Measurements from ENCODE around the gene CCDC148.
"Not testable (repeated sequence)": the region's sequence is repeated elsewhere in the genome, so short reads cannot be mapped to it uniquely, and the experiment has no call there.

The CCDC148 gene

DNA sequence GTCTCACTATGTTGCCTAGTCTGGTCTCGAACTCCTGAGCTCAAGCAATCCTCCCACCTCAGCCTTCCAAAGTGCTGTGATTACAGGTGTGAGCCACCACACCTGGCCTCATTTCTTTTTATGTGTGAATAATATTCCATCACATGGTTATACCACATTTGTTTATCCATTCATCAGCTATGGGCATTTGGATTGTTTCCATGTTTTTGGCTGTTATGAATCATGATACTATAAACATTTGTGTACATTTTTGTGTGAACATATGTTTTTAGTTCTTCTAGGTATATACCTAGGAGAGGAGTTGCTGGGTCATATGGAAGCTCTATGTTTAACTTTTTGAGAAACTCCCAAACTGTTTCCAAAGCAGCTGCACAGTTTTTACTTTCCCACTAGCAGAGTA, 24.6 kb upstream of the CCDC148 start:
- no peak for DNase-seq

GRCh38 chr2:158478816-158479215, 22.3 kb upstream of the CCDC148 start:
- DNase-seq = no peak

GRCh38 chr2:158478237-158478636, 21.7 kb upstream of the CCDC148 start:
- DNase-seq = no peak

DNA sequence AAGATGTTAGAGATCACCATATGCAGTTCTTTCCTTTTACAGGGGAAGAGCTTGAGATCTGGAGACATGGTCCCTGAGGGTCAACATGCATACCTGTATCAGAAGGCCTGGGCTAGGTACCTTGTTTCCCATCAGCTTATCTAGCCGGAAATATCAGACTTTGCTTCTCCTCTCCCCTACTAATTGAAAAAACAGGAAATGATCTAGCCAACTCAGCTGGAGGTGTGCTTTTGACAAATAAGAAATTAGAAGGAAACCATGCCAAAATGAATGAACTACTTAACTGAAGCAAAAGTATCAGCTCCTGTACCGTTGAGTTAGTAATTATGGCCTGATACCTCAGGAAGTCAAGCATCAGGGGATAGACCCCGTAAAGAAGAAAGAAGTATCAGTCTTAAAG, 20.6 kb upstream of the CCDC148 start:
- DNase-seq = no peak

DNA sequence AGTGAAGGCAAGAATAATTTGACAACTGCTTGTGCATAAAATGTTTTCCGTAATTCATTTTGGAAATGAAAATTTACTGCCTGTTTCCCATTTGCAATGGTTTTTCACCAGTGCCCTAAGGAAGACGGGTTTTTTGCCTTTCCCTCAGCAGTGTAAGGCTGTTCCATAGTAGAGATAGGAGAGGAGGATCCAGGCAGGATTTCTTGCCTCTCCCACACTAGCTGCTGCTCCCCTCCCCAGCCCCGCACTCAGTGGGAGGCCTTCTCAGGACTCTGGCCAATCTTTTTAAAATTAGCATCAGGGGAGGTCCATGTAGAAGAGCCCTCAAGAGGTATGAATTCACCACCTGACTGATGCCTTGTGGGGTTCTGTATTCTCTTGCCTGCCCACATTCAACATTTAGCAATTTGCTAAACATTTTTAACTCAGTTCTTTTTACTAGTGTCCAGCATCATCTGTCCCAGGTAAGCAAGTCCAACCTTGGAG, 18.0 kb upstream of the CCDC148 start:
- DNase-seq = not testable (repeated sequence)

GRCh38 chr2:158473719-158474392, 17.3 kb upstream of the CCDC148 start:
- no peak for DNase-seq

DNA sequence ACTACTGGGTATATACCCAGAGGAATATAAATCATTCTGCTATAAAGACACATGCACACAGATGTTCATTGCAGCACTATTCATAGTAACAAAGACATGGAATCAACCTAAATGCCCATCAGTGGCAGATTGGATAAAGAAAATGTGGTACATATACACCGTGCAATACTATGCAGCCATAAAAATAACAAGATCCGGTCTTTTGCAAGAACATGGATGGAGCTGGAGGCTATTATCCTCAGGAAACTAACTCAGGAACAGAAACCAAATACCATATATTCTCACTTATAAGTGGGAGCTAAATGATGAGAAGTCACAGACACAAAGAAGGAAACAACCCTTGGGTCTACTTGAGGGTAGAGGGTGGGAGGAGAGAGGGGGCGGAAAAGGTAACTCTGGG, 16.7 kb upstream of the CCDC148 start:
- not testable (repeated sequence) for DNase-seq

DNA sequence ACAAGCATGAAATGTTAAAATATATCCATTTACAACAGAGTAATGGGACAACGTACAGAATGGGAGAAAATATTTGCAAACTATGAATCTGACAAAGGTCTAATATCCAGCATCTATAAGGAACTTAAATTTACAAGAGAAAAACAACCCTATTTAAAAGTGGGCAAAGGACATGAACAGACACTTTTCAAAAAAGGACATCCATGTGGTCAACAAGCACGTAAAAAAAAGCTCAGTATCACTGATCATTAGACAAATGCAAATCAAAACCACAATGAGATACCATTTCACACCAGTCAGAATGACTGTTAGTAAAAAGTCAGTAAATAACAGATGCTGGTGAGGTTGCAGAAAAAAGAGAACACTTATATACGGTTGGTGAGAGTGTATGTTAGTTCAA, 16.3 kb upstream of the CCDC148 start:
- DNase-seq = not testable (repeated sequence)

- DNase-seq = no peak
These were observed 10.7 kb upstream of the CCDC148 start for GRCh38 chr2:158467248-158467647.

DNA sequence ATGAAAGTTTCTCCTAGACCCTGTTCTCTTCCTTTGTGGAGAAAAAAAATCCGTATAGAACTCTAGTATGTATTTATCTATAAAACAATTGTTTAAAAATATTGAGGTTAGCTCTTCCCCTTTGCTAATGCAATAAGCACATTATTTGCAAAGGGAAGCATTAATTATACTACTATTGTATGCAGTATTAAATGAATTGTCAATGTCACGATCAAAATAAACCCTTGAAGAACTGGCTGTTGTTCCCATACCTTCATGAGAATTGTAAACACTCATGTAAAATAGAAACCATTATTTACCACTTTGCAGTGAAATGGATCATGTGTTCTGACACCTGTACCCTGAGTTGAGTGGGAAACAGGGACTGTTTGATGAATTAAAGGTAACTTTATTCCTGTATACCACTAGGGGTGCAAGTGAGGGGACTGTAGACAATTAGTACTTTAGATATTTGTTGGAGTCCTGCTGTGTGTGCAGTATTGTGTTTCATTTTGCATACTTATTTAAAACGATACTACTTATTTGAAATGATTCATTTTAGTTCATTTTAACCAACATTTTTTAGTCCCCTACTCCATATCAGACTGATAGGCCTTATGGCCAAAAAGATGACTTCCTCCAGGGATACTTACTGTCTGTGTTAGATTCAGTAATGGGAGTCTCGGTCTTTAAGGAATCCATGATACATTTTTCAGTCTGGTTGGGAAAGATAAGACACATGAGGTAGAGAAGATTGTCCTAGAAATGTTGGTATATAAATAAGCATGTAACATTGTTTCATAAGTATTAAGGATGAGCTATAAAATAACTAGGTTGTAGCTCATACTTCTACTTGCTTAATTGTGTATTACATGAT, 8.1 kb upstream of the CCDC148 start:
- no peak for DNase-seq

DNA sequence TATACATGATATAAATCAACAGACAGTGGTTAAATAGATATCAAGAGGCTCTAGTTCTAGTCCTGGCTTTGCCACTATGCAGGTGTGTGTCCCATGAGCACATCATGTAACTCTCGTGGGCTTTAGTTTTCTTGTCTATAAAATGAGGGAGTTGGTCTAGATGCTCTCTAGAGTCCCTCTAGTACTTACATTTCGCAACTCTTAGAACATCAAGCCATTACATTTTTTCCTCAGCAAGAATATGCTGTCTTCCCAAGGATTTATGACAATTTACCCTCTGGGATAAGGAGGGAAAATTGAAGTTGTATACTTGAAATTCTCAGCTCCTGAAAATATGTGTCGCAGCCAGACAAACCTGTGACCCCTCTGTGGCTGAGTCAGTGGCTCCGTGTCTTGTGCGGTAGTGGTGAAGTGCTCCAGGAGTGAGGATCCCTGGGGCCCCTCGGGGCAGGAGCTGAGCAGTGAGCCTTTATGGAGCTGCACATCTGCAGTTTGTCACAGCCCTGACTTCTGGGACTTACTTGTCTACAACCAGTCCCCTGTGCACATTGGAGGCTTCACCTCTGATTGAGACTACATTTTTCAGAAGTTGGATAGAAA, 7.0 kb upstream of the CCDC148 start:
- DNase-seq = no peak

GRCh38 chr2:158460632-158461297, 4.2 kb upstream of the CCDC148 start:
- DNase-seq = no peak

GRCh38 chr2:158459161-158460003, 2.8 kb upstream of the CCDC148 start:
- no peak for DNase-seq

- no peak for DNase-seq
These were observed 2.0 kb upstream of the CCDC148 start for GRCh38 chr2:158458617-158458920.

DNA sequence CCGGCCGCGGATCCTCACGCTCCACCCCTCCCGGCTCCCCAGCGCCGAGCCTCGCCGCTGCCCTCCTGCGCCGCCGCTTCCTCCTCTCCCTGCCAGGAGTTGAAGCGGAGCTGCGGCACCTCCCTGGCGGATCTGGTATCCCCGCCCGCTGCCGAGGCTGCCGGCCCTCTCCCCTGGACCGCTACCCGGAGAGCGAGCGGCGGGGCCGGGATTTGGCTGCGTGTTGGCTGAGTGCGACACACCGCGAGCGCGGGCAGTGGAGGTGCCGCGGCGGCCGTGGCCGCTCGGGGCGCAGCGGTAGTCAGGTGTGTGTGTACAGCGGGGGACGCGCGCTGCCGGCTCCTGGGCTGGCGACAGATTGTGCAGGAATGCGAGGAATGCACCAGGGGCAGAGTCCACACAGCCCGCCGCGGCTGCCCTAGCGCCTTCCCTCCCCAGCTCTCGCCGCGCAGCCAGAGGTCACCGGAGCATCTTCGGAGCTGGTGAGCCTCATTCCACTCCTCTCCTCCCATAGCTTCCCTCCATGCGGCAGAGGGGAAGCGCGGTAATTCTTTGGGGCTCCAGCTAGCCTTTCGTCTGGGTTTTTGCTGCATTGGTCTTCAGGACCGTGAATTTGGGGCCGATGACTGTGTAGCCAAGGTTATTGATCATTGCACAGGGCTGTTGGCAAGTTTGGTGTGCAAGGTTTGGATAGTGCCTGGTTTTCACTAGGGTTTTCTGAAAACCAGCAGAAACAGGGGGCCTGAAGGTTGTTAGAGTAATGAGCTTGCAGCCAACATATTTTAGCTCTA, 1.5 kb upstream of the CCDC148 start:
- no peak for DNase-seq

GRCh38 chr2:158457092-158457825, 706 bp upstream of the CCDC148 start:
- DNase-seq = no peak

- DNase-seq = no peak
These were observed 12.9 kb downstream of the CCDC148 start for GRCh38 chr2:158443606-158444005.

- not testable (repeated sequence) for DNase-seq
These were observed 17.5 kb downstream of the CCDC148 start for GRCh38 chr2:158439062-158439461.

GRCh38 chr2:158433716-158434115, 22.8 kb downstream of the CCDC148 start:
- DNase-seq = not testable (repeated sequence)

DNA sequence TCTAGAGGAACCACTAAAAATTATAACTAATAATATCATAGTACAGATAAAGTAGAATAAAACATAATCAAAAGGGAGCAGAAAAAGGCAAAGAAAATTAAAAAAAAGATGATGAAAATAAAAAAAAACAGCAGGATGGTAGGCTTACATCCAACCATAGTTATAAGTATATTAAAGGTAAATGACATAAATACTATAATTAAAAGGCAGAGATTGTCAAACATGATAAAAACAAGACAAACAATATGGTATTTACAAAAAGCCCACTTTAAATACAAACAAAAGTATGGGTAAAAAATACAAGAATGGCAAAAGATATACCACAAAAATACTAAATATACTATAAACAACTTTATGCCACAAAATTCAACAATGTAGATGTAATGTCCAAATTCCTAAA, 24.4 kb downstream of the CCDC148 start:
- no peak for DNase-seq

DNA sequence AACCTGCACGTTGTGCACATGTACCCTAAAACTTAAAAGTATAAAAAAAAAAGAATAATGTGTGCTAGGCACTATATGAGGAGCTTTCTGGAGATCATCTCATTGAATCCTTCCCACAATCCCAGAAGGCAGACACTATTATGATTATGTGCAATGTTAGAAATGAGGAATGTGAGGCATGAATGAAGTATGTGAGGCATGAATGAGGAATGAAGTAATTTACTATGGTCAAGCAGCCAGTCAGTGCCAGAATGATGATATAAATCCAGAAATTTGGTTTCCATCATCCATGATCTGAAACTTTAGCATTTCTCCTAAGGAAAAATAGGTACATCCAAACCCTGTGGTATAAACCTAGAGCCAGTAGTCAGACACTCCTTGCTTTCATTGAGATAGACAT, 42.0 kb downstream of the CCDC148 start:
- no peak for DNase-seq

Measured in NCI-H524 treated with DMSO at 0.1 percent for 48 hours (cell line).